Measurements from ENCODE around the gene ZSCAN16.

GRCh38 chr6:28176373-28176772 lies 52.0 kb downstream of the ZSCAN16 start:
- TF ChIP-seq EZH2 (IDR thresholded peaks at IDR 0.05; ENCODE audit: insufficient read depth, poor library complexity, severe bottlenecking) (no peak), EZH2phosphoT487 (IDR thresholded peaks at IDR 0.05; ENCODE audit: insufficient read depth, low read depth) (no peak)

All from GM23248 (cell line).